Endodermal cell (in vitro differentiated cells): ENCODE results near the gene SMARCE1. TPM values are rescaled to one million over a fixed set of nuclear protein-coding genes. Genes with fewer than 3 reads are reported as not detected.
A peak's percentile ranks its signal among the peaks of the same experiment; 100 is the strongest.

Experiments used
- DNase-seq: peaks from one replicate; pipeline ENCODE4 v3.0.0-alpha.2; 2017
- H3K27ac ChIP-seq: 2 replicates; pipeline ENCODE4 v1.5.1; 2013; ENCODE audit warnings: mild to moderate bottlenecking, low read depth, low read length, moderate library complexity
- H3K27me3 ChIP-seq: 2 replicates; pipeline ENCODE4 v1.6.1; 2013; ENCODE audit warnings: mild to moderate bottlenecking, low read length, moderate library complexity; ENCODE audit not compliant: insufficient read depth, control insufficient read depth, poor library complexity, severe bottlenecking
- H3K36me3 ChIP-seq: 2 replicates; pipeline ENCODE4 v1.7.0; 2013; ENCODE audit warnings: mild to moderate bottlenecking, low read length, moderate library complexity; ENCODE audit not compliant: control insufficient read depth, insufficient read depth
- H3K4me1 ChIP-seq: one replicate; pipeline ENCODE4 v1.7.0; 2013; ENCODE audit warnings: low read length; ENCODE audit not compliant: control insufficient read depth, insufficient read depth
- H3K4me3 ChIP-seq: 2 replicates; pipeline ENCODE4 v1.5.1; 2013; ENCODE audit warnings: mild to moderate bottlenecking, low read length, moderate library complexity
- H3K9ac ChIP-seq: 2 replicates; pipeline ENCODE4 v1.6.1; 2013; ENCODE audit warnings: mild to moderate bottlenecking, low read length, moderate library complexity; ENCODE audit not compliant: poor library complexity, severe bottlenecking; ENCODE audit errors: extremely low read depth
- H3K9me3 ChIP-seq: 2 replicates; pipeline ENCODE4 v1.6.1; 2013; ENCODE audit warnings: mild to moderate bottlenecking, low read length, moderate library complexity; ENCODE audit not compliant: control insufficient read depth
- H3K27ac Mint-ChIP-seq: 2 replicates; pipeline ENCODE4 v1.8.0; 2020; ENCODE audit warnings: mixed read lengths
- H3K27me3 Mint-ChIP-seq: 2 replicates; pipeline ENCODE4 v1.8.0; 2021; ENCODE audit warnings: mild to moderate bottlenecking, mixed read lengths; ENCODE audit not compliant: insufficient read depth
- H3K36me3 Mint-ChIP-seq: 2 replicates; pipeline ENCODE4 v1.8.0; 2020; ENCODE audit warnings: low read depth, mixed read lengths
- H3K4me1 Mint-ChIP-seq: 2 replicates; pipeline ENCODE4 v1.8.0; 2020; ENCODE audit warnings: mixed read lengths
- H3K4me3 Mint-ChIP-seq: 2 replicates; pipeline ENCODE4 v1.8.0; 2020; ENCODE audit warnings: mild to moderate bottlenecking, moderate library complexity, mixed read lengths
- H3K9me3 Mint-ChIP-seq: 2 replicates; pipeline ENCODE4 v1.8.0; 2020; ENCODE audit warnings: mild to moderate bottlenecking, mixed read lengths
- WGBS, 2 experiments: methylation state at CpG; one replicate each; pipeline versions ENCODE4 v1.1.5 to v1.1.7; 2013; ENCODE audit warnings: missing lambda C conversion rate in 2 of 2, mixed read lengths in 1 of 2; ENCODE audit not compliant: insufficient coverage in 1 of 2, insufficient read length in 1 of 2; 5-methylcytosine and 5-hydroxymethylcytosine counted together
- total RNA-seq, 2 donors: library from RNA; stranded (reverse); fragmentation: NEBNext Ultra II Directional in 1 of 2; extraction: Animal tissue kit (Norgen Biotek cat#: 25700) in 1 of 2; gene quantifications; 2 replicates in 1 of 2; 3 replicates in 1 of 2; pipeline ENCODE4 v1.2.1, GENCODE V29; 2021
- TF ChIP-seq, protein P1 (sequence below): fragments of 200-600 bp; sonication (generic); conservative IDR thresholded peaks from 2 replicates; pipeline ENCODE4 v1.5.0; 2021; ENCODE audit warnings: antibody characterized with exemption, mild to moderate bottlenecking

Gene SMARCE1
- total RNA-seq, 2 donors from 2014 or later, result 156 to 191 TPM

DNA sequence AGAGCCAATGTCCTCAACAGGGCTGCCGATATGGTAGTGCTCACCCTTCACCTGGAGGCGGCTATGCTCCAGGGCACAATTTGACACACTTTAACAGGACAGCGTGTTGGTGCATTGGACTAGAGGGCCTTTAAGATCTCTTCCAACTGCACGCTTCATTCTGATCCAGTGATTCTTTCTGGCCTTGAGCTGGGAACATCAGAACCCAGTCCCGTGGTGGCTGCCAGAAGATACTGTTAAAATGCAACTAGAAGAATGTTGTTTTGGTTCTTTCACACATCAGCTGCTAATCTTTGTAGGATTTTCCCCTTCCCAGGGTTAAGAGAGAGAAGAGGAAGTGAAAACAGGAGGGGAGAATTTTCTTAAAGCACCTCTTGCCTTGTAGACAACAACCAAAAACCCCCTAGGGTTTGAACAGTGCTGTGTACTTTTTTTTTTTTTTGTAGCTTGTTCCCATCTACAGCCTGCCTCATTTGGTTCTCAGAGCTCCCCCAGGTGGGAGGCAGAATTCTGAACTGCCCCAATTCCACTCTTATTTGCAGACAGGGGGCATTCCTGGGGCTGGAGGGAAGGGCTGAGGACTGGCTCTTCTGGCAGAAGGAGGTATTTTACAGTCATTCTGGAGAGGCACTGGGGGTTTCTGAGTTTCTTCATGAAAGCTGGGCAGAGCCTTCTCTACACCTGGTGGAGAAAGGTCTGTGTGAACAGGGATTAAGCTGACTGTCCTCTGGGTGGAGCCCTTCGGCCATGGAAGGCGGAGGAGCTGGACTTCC, 32.4 kb downstream of the SMARCE1 start:
- Histone ChIP-seq H3K27me3 (no peaks in the 10 kb centered on the region), H3K36me3 (no peaks in the 10 kb centered on the region), H3K4me3 (no peak overlapping the region), H3K9me3 (no peaks in the 10 kb centered on the region), H3K9ac (no peak overlapping the region), H3K27ac (no peak overlapping the region), H3K4me1 (peaks cover 5% of the 10 kb centered on the region)
- H3K27me3 Mint-ChIP-seq, result peaks cover 10% of the 10 kb centered on the region
- H3K27ac Mint-ChIP-seq, result peak overlapping the region; percentile 69
- peak; percentile 95 for DNase-seq
- WGBS, 2 experiments, result 78 to 79% methylated on average over 6 to 7 of the region's 7 CpGs
- no peak overlapping the region for H3K4me3 Mint-ChIP-seq
- TF ChIP-seq, protein P1, sequence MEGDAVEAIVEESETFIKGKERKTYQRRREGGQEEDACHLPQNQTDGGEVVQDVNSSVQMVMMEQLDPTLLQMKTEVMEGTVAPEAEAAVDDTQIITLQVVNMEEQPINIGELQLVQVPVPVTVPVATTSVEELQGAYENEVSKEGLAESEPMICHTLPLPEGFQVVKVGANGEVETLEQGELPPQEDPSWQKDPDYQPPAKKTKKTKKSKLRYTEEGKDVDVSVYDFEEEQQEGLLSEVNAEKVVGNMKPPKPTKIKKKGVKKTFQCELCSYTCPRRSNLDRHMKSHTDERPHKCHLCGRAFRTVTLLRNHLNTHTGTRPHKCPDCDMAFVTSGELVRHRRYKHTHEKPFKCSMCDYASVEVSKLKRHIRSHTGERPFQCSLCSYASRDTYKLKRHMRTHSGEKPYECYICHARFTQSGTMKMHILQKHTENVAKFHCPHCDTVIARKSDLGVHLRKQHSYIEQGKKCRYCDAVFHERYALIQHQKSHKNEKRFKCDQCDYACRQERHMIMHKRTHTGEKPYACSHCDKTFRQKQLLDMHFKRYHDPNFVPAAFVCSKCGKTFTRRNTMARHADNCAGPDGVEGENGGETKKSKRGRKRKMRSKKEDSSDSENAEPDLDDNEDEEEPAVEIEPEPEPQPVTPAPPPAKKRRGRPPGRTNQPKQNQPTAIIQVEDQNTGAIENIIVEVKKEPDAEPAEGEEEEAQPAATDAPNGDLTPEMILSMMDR, result peak; percentile 86
- H3K36me3 Mint-ChIP-seq, result no peaks in the 10 kb centered on the region
- peaks cover 19% of the 10 kb centered on the region for H3K4me1 Mint-ChIP-seq
- no peaks in the 10 kb centered on the region for H3K9me3 Mint-ChIP-seq

DNA sequence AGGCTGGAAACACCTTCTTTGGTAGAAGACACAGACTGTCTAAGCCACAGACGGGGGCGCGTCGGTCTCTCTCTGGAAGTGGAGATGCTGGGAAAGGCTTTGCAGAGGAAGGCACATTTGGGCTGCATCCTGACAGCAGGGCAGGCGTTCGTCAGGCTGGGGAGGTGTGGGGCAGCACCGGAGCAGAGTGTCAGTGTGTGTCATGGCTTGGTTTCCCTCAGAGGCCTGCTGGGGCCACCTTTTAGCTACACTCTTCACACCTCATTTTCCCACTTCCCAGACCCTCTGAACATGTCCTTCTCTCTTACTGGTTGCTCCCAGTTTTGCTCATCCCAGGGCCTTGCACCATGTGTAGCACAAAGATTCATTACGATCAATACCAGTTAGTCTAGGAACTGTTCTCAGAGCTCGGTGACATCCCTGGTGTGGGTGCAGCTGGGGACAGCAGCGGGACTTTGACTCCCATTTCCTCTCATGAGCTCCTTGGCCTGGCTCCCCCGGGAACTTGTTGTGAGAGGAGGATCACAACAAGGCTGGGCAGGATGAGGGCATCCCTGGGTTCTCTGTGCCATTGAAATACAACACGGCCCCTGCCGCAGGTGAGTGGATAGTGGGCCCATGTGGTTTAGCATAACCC, 33.1 kb downstream of the SMARCE1 start:
- Histone ChIP-seq H3K4me3 (no peak overlapping the region), H3K27me3 (no peaks in the 10 kb centered on the region), H3K4me1 (peaks cover 5% of the 10 kb centered on the region), H3K36me3 (no peaks in the 10 kb centered on the region), H3K9me3 (no peaks in the 10 kb centered on the region), H3K27ac (no peak overlapping the region), H3K9ac (no peak overlapping the region)
- no peak overlapping the region for H3K4me3 Mint-ChIP-seq
- H3K36me3 Mint-ChIP-seq, result no peaks in the 10 kb centered on the region
- TF ChIP-seq, protein P1, result no peak
- no peaks in the 10 kb centered on the region for H3K9me3 Mint-ChIP-seq
- H3K27ac Mint-ChIP-seq, result no peak overlapping the region
- H3K4me1 Mint-ChIP-seq, result peaks cover 15% of the 10 kb centered on the region
- WGBS, 2 experiments, result 88 to 100% methylated on average over 4 to 13 of the region's 13 CpGs
- no peak for DNase-seq
- H3K27me3 Mint-ChIP-seq, result peaks cover 10% of the 10 kb centered on the region

DNA sequence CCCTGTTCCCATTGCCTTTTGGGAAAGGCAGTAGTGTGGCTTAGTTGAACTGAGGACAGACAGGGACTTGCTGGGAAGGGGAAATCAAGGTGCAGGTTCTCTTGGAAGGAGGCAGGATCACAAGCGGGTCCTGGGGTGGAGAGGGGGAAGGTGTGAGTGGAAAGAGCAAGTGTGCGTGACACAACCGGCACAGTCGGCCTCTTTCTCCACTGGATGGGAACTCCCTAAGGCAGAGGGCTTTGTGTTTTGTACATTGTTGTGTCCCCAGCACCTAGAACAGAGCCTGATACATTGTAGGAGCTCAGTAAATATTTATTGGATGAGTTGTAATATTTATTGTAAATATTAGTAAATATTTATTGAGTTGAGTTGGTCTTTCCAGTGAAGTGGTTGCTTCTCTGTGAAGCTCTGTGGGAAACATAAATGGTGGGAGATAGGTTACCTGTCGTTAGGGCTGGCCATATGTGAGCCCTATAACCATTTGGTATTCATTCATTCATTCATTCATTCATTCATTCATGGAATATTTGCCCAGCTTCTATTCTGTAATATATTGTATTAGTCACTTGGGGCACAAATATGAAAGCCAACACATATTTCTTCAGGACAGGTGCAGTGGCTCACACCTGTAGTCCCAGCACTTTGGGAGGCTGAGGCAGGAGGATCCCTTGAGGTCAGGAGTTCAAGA, 34.0 kb downstream of the SMARCE1 start:
- Histone ChIP-seq H3K9me3 (no peaks in the 10 kb centered on the region), H3K27ac (no peak overlapping the region), H3K4me1 (peaks cover 5% of the 10 kb centered on the region), H3K36me3 (no peaks in the 10 kb centered on the region), H3K27me3 (no peaks in the 10 kb centered on the region), H3K9ac (no peak overlapping the region), H3K4me3 (no peak overlapping the region)
- no peaks in the 10 kb centered on the region for H3K9me3 Mint-ChIP-seq
- H3K4me3 Mint-ChIP-seq, result no peak overlapping the region
- DNase-seq, result no peak
- no peak overlapping the region for H3K27ac Mint-ChIP-seq
- TF ChIP-seq, protein P1, result no peak
- peaks cover 15% of the 10 kb centered on the region for H3K4me1 Mint-ChIP-seq
- WGBS, 2 experiments, result 88 to 100% methylated on average over 3 to 5 of the region's 5 CpGs
- no peaks in the 10 kb centered on the region for H3K36me3 Mint-ChIP-seq
- H3K27me3 Mint-ChIP-seq, result peaks cover 10% of the 10 kb centered on the region
